GM18508 (cell line): ENCODE measurements around the gene DIP2B.
"Not testable (repeated sequence)": the region's sequence is repeated elsewhere in the genome, so short reads cannot be mapped to it uniquely, and the experiment has no call there.

Experiments used
- ATAC-seq: cut with Tn5 transposase; IDR thresholded peaks from one replicate; pipeline ENCODE4 v1.9.1; 2021; ENCODE audit warnings: moderate number of reproducible peaks; ENCODE audit not compliant: insufficient read depth, unreplicated experiment

The DIP2B gene

GRCh38 chr12:50504798-50505674 lies at the start of gene DIP2B:
DIP2B (plus strand) TSS chr12:50504985; CDS start chr12:50505141, 156 bp downstream.
- peak; percentile 39 for ATAC-seq

- no peak for ATAC-seq
Observed at GRCh38 chr12:50458606-50459005, 46.2 kb upstream of the DIP2B start.

DNA sequence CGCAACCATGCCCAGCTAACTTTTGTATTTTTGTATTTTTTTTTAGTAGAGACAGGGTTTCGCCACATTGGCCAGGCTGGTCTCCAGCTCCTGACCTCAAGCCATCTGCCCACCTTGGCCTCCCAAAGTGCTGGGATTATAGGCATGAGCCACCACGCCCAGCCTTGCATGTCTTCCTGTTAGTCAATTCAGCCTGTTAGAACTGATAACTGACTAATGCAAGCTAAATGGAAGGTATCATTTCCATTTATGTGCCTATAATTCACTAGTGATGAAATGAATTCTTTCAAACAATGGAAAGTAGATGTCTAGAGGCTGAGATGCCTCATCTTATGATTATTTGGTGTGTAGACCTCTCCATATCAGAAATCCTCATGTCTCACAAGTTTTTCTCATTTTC lies 37.3 kb upstream of the DIP2B start:
- ATAC-seq, result no peak

DNA sequence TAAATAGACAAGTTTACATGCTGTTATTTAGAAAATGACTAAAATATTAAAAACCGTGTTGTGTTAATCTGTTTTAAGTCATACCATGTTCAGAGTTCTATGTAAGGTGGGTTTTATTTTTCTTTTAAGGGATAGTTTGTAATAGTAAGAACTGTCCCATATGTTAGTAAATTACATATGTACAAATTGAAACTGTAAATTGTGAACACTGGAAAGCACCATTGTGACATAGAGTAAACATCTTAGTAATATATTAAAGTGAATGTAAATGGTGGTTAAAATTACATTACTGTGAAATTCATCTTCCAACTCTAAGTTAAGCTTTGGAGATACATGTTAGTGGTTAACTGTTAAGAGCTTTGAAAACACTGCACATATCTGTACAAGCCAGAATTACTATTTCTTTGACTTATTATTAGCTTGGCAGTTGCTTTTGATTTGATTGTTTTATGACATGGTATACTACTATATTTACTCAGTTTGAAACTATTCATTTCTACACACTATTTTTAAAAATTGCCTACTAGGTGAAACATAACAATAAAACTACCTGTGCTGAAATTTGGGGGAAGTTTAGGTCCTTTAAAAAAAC lies 27.4 kb upstream of the DIP2B start:
- ATAC-seq, result no peak

GRCh38 chr12:50482571-50482970 lies 22.2 kb upstream of the DIP2B start:
- no peak for ATAC-seq

DNA sequence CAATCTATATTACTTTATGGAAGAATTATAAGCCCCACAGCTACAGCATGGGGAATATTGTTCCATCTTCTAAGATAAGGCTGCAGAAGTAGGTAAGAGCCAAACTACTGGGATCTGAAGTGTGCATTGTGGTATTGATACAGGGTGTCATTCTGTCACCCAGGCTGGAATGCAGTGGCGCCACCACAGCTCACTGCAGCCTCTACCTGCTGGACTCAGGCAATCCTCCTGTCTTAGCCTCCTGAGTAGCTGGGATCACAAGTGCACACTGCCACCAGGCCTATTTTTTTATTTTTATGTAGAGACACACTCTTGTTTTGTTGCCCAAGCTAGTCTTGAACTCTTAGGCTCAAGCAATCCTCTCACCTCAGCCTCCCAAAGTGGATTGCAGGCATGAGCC lies 21.3 kb upstream of the DIP2B start:
- no peak for ATAC-seq

GRCh38 chr12:50488801-50489200 lies 16.0 kb upstream of the DIP2B start:
- no peak for ATAC-seq

DNA sequence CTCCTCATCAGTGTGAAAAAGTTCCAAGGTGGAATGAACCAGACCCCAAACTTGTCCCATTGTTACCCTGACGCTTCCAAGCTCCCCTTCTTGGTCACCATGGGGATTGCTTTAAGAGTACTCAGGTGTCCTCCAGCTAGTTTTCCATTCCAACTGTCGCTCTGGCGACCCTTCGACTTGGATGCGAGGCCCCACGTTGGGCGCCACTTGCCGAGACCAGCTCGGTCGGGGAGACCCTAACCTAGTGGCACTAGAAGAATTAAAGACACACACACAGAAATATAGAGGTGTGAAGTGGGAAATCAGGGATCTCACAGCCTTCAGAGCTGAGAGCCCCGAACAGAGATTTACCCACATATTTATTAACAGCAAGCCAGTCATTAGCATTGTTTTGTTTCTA lies 6.7 kb upstream of the DIP2B start:
- not testable (repeated sequence) for ATAC-seq

DNA sequence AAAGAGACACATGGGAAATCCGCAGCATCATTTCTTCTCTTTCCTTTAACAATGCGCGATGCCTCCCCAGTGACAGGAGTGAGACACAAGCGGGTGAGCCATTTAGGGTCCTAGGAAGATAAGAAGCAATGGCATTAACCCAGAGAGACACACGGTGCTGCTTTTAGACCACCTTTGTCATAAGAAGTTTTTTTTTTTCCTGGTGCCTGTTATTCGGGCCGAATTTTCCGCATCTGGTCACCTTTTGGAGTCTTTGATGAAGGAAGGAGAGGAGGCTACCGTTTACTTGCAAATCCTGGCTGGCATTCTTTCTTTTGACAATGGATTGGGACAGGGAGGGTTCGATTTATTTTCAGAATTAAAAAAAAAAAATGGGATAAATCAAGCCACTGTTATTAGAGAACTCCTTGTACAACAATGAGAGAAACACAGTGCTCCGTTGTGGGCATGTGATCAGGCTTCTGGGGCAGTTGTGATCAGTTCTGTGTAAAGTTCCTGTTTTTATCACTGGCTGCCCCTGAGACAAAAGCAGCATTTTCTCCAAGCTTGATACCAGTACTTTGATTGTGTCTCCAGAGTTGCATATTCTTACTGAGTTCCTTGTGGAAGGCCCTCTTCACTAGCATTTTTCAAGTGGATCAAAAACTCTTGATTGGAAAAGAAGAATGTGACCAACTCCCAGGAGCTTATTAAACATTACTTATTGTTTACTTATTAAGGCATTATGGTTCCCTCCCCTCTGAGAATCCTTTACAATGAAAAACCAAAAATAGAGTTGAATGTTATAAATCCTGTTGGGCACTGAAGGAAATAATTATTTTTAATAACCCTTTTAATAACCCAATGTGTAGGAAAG lies 1.1 kb downstream of the DIP2B start:
- no peak for ATAC-seq

DNA sequence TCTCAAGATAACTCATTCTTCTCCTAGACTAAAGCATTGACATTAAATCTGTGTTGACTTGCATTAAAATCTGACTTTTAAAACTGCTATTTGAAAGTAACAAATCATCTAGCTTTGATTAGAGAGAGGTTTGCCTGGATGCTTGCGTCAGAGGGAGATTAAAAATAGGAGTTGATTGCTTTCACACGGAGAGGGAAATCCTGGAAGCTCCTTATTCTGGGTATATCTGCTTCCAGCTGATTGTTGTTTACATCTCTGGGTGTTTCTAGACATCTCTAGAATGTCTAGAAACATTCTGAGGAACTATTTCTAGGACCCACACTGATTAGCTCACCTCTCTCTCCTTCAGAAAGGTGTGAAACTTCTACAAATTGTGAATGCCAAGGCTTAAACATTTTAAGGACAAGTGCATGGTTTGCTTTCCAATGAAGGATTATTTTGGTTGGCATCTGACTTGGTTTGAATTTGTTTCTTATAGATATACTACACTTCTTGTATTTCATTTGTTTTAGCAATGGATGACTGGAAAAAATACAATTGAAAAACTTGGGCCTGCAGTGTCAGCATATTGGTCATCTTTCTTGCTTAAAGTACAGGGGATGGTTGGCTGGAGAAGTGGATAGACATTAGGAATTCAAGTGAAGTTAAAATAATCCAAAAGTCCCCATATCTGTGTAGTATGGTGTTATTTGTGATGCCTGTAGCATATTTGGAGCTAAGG lies 2.1 kb downstream of the DIP2B start:
- no peak for ATAC-seq

GRCh38 chr12:50507474-50507838 lies 2.7 kb downstream of the DIP2B start:
- no peak for ATAC-seq

DNA sequence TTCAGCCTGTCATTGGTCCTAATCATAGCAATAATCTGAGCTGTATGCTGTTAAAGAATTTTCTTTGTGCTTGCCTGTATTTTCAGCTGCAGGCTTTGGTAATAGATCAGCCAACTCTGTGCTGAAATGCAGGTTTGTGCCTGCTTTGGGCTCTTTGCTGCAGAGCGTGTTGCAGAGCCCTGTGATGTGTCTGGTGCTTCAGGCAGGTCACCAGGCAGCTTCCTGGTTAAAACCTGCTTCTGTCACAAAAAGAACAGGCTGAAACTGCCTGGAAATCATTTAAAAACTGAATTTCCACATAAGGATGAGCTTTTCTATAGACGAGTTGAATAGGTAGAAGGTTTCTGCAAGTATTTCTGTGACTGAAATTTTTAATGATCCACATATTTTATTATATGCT lies 3.1 kb downstream of the DIP2B start:
- ATAC-seq, result no peak

DNA sequence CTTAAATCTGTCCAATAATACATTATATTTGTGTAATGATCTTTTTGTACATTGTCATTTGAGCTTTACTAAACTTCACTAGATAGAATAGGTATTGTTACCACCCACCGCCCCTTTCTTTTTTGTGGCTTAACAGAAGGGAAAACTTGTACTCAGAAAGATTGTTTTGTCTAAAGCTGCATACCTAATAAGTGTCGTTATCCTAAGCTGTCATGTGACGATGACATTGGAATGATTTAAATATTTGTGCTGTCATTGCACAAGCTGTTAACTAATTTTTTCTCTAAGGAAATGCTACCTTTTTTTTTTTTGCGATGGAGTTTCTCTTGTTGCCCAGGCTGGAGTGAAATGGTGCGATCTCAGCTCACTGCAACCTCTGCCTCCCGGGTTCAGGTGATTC lies 3.6 kb downstream of the DIP2B start:
- no peak for ATAC-seq

DNA sequence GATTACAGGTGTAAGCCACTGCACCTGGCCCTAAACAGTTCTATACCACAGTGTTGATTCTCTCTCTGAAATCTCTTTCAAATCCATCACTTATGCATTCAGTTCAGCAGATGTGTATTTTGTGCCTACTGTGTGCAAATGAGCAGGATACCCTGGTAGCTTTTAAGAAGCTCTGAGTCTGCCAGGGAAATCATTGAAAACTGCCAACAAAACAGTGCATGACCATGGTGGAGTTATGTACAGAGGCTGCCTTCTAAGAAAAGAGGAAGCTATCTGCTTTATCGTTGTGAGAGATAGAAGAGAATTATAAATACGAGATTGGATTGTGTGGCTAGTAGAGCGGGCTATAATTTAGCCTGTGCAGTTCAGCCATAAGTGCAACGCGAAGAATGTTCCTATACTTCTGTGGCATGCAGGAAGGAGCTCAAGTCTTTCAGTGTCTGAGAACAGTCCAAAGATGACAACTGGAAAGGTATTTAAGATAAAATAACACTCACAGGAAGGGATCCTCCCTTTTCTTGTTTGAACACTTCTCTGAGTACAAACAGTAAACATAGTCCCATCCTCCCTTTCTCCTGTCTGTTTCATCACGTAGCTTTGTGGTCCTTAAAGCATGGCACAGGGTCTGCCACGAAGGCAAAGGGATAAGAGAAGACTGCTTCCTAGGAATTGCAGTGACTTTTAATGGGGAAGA lies 4.3 kb downstream of the DIP2B start:
- ATAC-seq, result no peak

DNA sequence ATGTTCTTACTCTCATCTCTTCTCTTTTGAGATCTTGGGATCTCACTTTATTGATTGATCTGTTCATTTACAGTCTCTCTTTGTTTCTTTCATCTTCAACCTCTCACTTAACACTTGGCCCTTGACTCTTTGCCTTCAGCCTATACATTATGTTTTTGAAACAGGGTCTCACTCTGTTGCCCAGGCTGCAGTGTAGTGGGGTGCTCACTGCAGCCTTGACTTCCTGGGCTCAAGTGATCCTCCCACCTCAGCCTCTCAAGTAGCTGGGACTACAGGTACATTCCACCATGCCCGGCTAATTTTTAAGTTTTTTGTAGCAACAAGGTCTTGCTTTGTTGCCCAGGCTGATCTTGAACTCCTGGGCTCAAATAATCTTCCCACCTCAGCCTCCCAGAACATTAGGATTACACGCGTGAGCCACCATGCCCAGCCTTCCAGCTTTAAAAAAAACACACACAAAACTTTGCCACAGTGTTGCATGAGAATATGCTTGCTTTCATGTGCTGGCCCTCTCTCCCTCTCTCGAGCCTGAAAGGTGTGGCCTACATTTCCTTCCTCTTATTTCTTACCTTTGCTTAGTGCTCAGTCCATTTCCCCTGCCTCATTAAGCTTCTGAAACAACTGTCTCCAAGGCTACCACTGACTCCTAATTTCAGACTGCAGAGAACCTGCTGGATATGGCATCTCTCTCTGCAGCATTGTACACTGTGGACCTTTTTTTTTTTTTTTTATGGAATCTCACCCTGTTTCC lies 9.9 kb downstream of the DIP2B start:
- no peak for ATAC-seq

DNA sequence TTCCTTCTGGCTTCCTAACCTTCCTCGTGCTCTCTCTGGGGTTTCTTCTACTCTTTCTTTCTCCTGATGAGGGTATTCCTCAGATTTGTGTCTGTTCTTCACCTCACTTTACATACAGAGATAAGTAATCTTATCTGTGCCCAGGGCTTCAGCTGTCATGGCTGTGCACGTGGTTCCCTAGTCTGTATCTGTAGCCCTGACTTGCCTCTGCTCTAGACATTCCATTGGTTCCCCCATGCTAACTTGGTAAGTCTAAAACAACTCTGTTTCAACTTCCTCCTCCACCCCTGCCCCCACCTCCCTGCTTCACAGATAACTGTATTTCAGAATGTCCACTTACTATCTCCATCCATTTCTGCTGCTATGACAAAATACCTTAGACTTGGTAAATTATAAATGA lies 10.8 kb downstream of the DIP2B start:
- no peak for ATAC-seq

- ATAC-seq, result no peak
Observed at GRCh38 chr12:50517421-50518048, 12.8 kb downstream of the DIP2B start.

GRCh38 chr12:50518090-50518489 lies 13.3 kb downstream of the DIP2B start:
- ATAC-seq, result no peak

GRCh38 chr12:50519353-50519752 lies 14.6 kb downstream of the DIP2B start:
- ATAC-seq, result no peak
